ENCODE data around the gene AKAP17A.

GRCh38 chrX:1546691-1547251, 44.6 kb upstream of the AKAP17A start:
- TF ChIP-seq CTCF (IDR thresholded peaks at IDR 0.05; ENCODE audit: insufficient read depth, low read length) (no peak), POLR2AphosphoS5 (IDR thresholded peaks at IDR 0.05; ENCODE audit: low read depth) (no peak)

Measured in HL-60 (cell line).